GM12874 (cell line): ENCODE measurements around the gene SMARCA5.

ENCODE experiments used
- CTCF ChIP-seq: IDR thresholded peaks from 2 replicates; pipeline ENCODE4 v1.5.1; 2011; ENCODE audit warnings: low read depth, mild to moderate bottlenecking, control low read depth, low read length, moderate library complexity; ENCODE audit not compliant: insufficient read depth

SMARCA5 gene, protein sequence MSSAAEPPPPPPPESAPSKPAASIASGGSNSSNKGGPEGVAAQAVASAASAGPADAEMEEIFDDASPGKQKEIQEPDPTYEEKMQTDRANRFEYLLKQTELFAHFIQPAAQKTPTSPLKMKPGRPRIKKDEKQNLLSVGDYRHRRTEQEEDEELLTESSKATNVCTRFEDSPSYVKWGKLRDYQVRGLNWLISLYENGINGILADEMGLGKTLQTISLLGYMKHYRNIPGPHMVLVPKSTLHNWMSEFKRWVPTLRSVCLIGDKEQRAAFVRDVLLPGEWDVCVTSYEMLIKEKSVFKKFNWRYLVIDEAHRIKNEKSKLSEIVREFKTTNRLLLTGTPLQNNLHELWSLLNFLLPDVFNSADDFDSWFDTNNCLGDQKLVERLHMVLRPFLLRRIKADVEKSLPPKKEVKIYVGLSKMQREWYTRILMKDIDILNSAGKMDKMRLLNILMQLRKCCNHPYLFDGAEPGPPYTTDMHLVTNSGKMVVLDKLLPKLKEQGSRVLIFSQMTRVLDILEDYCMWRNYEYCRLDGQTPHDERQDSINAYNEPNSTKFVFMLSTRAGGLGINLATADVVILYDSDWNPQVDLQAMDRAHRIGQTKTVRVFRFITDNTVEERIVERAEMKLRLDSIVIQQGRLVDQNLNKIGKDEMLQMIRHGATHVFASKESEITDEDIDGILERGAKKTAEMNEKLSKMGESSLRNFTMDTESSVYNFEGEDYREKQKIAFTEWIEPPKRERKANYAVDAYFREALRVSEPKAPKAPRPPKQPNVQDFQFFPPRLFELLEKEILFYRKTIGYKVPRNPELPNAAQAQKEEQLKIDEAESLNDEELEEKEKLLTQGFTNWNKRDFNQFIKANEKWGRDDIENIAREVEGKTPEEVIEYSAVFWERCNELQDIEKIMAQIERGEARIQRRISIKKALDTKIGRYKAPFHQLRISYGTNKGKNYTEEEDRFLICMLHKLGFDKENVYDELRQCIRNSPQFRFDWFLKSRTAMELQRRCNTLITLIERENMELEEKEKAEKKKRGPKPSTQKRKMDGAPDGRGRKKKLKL

DNA sequence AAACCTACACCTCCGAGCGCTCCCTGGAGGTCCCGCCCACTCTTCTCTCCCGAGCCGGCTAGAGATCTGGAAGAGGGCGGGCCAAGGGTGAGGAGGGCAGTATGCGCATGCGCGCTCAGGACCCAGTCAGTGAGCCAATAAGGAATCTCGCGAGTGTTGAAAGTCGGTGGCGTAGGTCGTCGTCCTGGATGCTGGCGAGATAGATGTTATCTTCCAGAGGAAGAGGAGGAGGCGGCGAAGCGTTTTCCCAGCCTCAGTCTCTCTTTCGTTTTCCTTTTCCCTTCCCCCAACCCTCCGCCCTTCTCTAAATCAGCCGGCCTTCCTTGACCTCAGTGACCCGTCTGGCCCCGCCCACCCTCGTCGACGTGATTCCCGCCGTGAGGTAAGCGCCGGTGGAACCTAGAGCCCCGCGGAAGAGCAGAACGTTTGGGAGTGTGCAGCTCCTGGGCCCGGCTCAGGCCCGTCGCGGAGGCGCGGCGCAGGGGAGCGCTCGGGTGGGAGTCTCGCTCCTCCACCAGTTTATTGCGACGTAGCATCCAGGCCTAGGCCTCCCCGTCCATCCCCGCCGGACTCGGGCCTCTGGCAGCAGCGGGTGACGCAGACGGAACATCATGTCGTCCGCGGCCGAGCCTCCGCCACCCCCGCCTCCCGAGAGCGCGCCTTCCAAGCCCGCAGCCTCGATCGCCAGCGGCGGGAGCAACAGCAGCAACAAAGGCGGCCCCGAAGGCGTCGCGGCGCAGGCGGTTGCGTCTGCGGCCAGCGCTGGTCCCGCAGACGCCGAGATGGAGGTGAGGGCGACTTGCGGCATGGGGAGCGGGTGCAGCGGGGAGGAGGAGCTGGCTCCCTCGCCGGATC is at the start of gene SMARCA5:
Gene SMARCA5 (plus strand): TSS at position 389 of the 855 bp plus-strand sequence. CDS start 223 bp downstream, at position 612.
- no peak for TF ChIP-seq CTCF

DNA sequence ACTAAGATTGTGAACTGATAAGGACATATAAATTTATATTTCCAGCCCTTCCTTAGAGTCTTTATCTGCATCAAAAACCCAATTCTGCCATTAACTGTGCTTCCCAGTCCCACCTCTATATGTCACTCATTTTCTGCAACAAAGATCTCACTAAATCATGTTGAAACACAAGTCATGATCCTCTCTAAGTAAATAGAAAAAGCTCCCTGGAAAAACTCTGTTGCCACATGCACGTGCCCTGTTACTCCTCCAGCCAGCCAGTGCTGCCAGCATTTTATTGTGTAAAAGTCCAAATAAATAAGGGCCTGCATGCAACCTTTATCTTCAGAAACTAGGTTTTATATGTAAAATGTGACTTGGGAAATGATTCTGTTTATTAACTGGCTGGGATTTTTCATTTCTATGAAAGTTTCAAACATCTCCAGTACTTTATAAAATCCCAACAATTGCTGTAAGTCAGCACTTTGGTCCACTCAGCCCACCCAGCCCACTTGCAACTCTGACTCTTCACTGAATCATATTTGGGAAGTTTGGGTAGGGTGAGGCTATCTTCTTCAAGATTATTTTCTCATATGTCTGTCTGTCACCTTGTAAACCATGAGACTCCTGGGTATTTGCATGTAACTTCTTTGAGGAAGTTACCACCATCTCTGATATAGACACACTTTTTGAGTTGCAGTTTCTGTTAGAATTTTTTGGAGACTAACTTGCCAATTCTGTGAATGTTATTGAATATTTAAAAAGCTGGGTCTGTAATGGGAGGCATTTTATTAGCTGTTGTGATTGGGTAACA is 40.0 kb upstream of the SMARCA5 start:
- no peak for TF ChIP-seq CTCF

DNA sequence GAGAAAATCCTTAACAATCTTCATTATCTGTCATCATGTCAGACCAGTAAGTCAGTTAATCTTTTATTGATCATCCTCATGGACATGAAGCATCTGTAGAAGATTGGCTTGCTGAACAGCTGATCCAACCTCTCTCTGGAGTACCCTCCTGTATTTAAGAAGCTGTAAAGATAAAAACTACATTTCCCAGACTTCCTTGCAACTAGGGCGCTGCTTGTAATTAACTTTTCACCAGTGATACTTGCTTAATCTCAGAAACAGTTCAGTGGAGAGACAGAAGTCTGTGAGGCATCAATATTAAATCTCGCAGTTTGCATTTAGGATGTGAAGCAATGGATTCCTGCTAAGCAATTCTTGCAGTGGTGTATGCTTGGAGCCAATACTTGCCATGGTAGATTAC is 36.0 kb upstream of the SMARCA5 start:
- no peak for TF ChIP-seq CTCF

- TF ChIP-seq CTCF, result no peak
These were observed 32.1 kb upstream of the SMARCA5 start for GRCh38 chr4:143481361-143481760.

DNA sequence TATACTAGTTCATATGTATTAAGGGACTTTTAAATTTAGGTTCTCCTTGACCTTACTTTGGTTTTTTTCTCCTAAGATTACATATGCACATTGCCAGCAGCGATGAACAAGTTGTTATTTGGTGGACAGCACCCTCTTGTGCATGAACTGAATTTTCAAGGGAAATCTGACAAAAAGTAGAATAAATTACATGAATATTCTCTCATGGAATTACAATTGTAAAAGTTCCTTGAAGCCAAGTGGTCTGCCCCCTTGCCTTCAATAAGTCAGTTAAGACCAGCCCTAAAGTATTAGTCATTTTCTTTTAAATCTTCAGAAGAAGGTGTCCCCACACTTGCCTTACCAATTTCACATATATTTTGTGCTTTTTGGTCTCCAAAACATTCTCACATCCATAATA is 30.7 kb upstream of the SMARCA5 start:
- TF ChIP-seq CTCF, result peak; percentile 30; the same call in 1 of the 2 replicates

GRCh38 chr4:143486314-143486713 is 27.2 kb upstream of the SMARCA5 start:
- TF ChIP-seq CTCF, result no peak
